Duodenal mucosa (tissue), 2 donors: ENCODE results near the gene FAM90A1.
"Not testable (repeated sequence)": the region's sequence is repeated elsewhere in the genome, so short reads cannot be mapped to it uniquely, and the experiment has no call there.

Experiments
- H3K27ac ChIP-seq: one replicate; pipeline ENCODE4 v1.7.0; 2013; ENCODE audit warnings: low read depth, low read length
- H3K27me3 ChIP-seq, 2 donors: one replicate each; pipeline ENCODE4 v1.7.0; 2013; ENCODE audit warnings: low read length in 2 of 2, control low read depth in 1 of 2; ENCODE audit not compliant: insufficient read depth in 2 of 2, control insufficient read depth in 1 of 2
- H3K36me3 ChIP-seq, 2 donors: one replicate each; pipeline ENCODE4 v1.7.0; 2013; ENCODE audit warnings: low read length in 2 of 2, control low read depth in 1 of 2; ENCODE audit not compliant: insufficient read depth in 2 of 2, control insufficient read depth in 1 of 2
- H3K4me1 ChIP-seq, 2 donors: one replicate each; pipeline ENCODE4 v1.7.0; 2013; ENCODE audit warnings: low read length in 2 of 2, control low read depth in 1 of 2; ENCODE audit not compliant: insufficient read depth in 2 of 2, control insufficient read depth in 1 of 2
- H3K4me3 ChIP-seq, 2 donors: one replicate each; pipeline ENCODE4 v1.7.0; 2013; ENCODE audit warnings: low read length in 2 of 2, low read depth in 1 of 2
- H3K9ac ChIP-seq, 2 donors: one replicate each; pipeline ENCODE4 v1.7.0; 2013; ENCODE audit warnings: low read length in 2 of 2, low read depth in 1 of 2
- H3K9me3 ChIP-seq, 2 donors: one replicate each; pipeline ENCODE4 v1.7.0; 2013; ENCODE audit warnings: low read length in 2 of 2, control low read depth in 1 of 2; ENCODE audit not compliant: control insufficient read depth in 1 of 2

The FAM90A1 gene

GRCh38 chr12:8233300-8233855 lies 6.0 kb upstream of the FAM90A1 start:
- H3K27ac ChIP-seq, H3K27me3 ChIP-seq: not testable (repeated sequence)

DNA sequence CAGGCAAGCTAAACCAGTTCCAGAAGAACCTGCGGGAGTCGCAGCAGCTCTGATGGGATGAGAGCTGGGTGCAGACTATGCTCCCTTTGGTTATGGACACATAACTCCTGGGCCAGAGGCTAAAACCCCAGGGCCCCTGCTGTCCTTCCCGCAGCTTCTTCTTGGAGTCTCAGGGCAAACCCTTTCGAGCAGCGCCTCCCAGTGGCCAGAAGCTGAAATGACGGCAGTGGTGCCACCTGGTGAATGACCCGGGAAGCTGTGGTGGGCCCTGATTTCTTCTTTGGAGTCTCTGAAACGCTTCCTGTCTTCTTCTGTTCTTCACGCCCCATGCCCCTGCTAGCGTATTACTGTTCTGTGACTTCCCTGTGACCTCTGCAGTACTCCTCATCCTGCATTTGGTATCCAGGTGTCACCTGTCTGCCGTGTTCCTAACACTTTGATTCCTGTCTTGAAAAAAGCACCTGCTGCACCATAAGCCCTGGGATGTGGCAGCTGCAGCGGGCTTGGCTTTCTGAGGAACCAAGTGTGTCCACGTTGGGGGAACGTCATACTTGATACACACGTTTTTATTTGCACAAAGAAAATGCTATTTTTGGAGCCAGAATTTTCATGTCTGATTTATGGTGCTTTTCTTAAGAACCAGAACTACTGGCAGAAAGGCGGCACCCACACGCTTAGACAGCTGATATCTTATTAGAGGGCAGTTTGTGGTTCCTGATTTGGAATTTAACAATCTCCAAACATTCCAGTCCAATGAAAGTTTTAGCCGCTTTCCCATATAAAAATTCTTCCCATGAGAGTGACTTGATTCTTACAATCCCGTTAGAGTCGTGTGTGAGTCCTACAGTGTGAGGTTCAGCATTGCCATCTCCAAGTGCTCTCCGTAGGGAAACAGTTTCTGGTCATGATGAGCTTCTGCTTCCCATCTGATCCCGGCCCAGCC lies 4.5 kb upstream of the FAM90A1 start:
- H3K4me1 ChIP-seq, H3K4me3 ChIP-seq, H3K27ac ChIP-seq, H3K9me3 ChIP-seq, H3K9ac ChIP-seq, H3K36me3 ChIP-seq, H3K27me3 ChIP-seq: not testable (repeated sequence)

More at GRCh38 chr12:8233300-8233855, 6.0 kb upstream of the FAM90A1 start:
- not testable (repeated sequence) for H3K4me1 ChIP-seq, H3K36me3 ChIP-seq, H3K9ac ChIP-seq, H3K9me3 ChIP-seq, H3K4me3 ChIP-seq

GRCh38 chr12:8231049-8231448 lies 3.6 kb upstream of the FAM90A1 start:
- not testable (repeated sequence) for H3K9me3 ChIP-seq, H3K9ac ChIP-seq, H3K27me3 ChIP-seq, H3K27ac ChIP-seq, H3K36me3 ChIP-seq, H3K4me1 ChIP-seq, H3K4me3 ChIP-seq

- H3K9ac ChIP-seq, H3K27ac ChIP-seq, H3K4me1 ChIP-seq, H3K36me3 ChIP-seq, H3K4me3 ChIP-seq, H3K27me3 ChIP-seq, H3K9me3 ChIP-seq: not testable (repeated sequence)
Observed at GRCh38 chr12:8229486-8229885, 2.1 kb upstream of the FAM90A1 start.

DNA sequence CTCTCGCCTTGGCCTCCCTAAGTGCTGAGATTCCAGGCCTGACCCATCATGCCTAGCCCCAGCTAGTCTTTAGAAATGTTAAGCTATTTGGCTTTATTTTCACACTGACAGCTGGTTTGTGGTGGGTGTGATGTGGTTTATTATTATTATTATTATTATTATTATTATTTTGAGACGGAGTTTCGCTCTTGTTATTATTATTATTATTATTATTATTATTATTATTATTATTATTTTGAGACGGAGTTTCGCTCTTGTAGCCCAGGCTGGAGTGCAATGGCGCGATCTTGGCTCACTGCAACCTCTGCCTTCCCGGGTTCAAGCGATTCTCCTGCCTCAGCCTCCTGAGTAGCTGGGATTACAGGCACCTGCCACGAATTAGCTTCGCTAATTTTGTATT lies 1.2 kb upstream of the FAM90A1 start:
- not testable (repeated sequence) for H3K27me3 ChIP-seq, H3K4me1 ChIP-seq, H3K9ac ChIP-seq, H3K36me3 ChIP-seq, H3K9me3 ChIP-seq, H3K27ac ChIP-seq, H3K4me3 ChIP-seq

DNA sequence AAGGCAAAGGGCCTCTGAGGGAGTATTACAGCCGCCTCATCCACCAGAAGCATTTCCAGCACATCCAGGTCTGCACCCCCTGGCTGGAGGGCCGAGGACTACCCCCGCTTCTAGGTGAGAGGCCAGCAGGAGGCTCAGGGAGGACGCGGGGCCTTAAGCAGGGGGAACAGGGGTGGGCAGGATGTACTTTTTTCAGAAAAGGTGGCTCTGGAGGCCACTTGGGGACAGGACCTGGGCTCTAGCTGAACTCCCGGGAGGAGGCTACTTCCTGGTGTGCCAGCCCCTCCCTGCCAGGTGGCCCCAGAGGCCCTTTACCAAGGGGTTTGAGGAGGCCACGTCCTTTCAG lies 287 bp upstream of the FAM90A1 start:
- not testable (repeated sequence) for H3K27ac ChIP-seq, H3K9me3 ChIP-seq, H3K27me3 ChIP-seq, H3K4me1 ChIP-seq, H3K36me3 ChIP-seq, H3K4me3 ChIP-seq
- H3K9ac ChIP-seq: peak overlapping the region in 1 of 2 donors; percentile 10

DNA sequence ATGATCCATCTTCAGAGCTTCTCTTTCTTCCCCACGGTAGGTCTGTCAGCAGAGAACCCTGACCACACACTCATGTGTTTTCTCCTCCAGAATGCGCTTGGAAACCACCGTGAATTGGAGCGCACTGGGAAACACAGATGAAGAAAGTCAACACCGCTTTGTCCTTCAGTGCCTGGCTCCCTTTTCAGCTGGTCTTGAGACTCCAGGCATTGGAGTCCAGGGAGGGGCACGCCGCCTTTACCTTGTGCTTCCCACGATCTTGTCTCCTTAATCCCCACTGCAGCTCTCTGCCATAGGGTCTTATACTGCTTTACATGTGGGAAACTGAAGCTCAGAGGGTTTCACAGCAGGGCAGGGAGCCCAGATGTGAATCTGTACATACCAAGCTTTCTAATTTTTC lies 1.1 kb downstream of the FAM90A1 start:
- H3K4me3 ChIP-seq: no peak overlapping the region
- no peaks in the 10 kb centered on the region for H3K27me3 ChIP-seq
- H3K27ac ChIP-seq: no peak overlapping the region
- no peak overlapping the region for H3K9ac ChIP-seq
- no peaks in the 10 kb centered on the region for H3K9me3 ChIP-seq
- H3K36me3 ChIP-seq: no peaks in the 10 kb centered on the region
- H3K4me1 ChIP-seq: no peaks in the 10 kb centered on the region

GRCh38 chr12:8224782-8225181 lies 2.6 kb downstream of the FAM90A1 start:
- H3K9ac ChIP-seq, H3K36me3 ChIP-seq, H3K27me3 ChIP-seq, H3K4me1 ChIP-seq, H3K27ac ChIP-seq, H3K4me3 ChIP-seq, H3K9me3 ChIP-seq: not testable (repeated sequence)

- not testable (repeated sequence) for H3K9ac ChIP-seq, H3K27ac ChIP-seq, H3K4me1 ChIP-seq, H3K9me3 ChIP-seq, H3K27me3 ChIP-seq, H3K36me3 ChIP-seq, H3K4me3 ChIP-seq
Observed at GRCh38 chr12:8223646-8224045, 3.8 kb downstream of the FAM90A1 start.

DNA sequence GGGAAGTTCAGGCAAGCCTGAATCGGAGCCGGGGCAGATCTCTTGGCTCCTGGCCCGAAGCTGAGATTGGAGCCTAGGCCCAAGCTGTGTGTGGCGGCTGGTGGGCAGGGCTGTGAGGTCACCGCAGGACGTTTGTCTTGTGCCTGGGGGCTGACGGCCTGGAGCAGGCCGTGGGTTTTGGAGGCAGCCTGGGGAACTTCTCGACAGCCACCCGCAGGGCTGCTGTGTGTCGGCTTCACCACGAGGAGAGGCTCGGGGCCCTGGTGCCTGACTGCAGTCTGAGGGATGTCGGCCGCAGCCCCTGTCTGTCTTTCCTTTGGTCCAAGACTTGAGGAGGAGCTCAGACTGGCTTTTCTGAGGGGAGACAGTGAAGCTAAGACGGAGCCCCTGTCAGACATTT lies 5.1 kb downstream of the FAM90A1 start:
- not testable (repeated sequence) for H3K27ac ChIP-seq, H3K27me3 ChIP-seq, H3K9me3 ChIP-seq, H3K9ac ChIP-seq, H3K4me1 ChIP-seq, H3K4me3 ChIP-seq, H3K36me3 ChIP-seq
